HG02885 (cell line): ENCODE data around the gene PPARGC1A.

Experiments
- ATAC-seq: cut with Tn5 transposase; IDR thresholded peaks from one replicate; pipeline ENCODE4 v1.9.1; 2021; ENCODE audit warnings: mild to moderate bottlenecking; ENCODE audit not compliant: unreplicated experiment, poor library complexity

PPARGC1A gene

GRCh38 chr4:23782778-23783437, 106.9 kb downstream of the PPARGC1A start:
- ATAC-seq, result no peak

DNA sequence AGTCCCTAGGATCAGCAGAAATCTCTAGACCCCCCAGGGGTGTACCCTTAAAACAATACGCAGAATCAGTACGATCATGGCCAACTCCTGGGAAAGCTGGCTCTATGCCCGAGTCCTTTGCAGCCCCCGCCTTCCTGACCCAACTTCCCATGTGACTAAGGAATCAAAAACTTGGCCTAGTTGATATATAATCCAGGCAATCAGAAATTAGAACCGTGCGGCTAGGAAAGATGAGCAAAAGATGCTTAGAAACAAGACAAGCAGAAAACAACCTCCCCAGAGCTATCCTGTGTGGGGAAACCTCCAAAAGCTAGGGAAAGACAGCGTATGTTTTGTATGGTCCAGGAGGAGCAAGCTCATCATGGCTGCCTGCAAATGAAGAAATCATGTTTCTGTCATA, 110.0 kb downstream of the PPARGC1A start:
- no peak for ATAC-seq

DNA sequence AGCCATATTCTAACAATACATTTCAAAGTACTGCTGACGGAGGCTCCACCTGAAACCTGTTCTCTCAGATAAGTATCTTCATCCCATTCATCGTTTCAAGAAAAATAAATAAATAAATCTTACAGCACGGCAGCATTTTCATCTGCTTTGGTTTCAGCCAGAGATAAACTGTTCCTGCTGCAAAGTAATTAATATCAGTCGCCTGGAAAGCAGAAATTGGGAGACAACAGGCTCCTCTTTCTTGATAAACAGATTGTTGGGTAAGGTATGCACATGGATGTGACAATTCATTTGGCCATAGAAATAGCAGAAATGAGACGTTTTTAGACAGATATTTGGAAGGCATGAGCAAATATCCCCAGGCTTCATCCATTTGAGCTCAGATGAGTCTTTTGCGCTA, 110.4 kb downstream of the PPARGC1A start:
- ATAC-seq, result no peak

GRCh38 chr4:23775694-23776093, 114.2 kb downstream of the PPARGC1A start:
- no peak for ATAC-seq

DNA sequence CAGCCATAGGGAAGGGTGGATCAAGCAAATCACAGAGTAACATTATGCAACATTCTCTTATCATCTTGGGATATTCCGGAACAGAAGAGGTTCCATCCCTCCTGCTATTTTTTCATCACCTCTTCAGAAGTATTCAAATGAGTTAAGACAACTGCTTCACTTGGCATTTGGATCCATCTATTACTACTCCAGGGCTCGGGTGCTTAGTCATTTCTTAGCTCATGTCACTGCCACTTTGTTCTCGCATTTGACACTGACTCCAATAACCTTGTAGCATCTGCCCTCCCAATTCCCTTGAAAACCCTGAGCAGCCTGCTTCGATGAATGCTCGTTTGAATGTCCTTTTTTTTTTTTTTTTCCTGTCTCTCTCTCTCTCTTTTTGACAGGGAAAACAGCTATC, 114.9 kb downstream of the PPARGC1A start:
- ATAC-seq, result no peak

DNA sequence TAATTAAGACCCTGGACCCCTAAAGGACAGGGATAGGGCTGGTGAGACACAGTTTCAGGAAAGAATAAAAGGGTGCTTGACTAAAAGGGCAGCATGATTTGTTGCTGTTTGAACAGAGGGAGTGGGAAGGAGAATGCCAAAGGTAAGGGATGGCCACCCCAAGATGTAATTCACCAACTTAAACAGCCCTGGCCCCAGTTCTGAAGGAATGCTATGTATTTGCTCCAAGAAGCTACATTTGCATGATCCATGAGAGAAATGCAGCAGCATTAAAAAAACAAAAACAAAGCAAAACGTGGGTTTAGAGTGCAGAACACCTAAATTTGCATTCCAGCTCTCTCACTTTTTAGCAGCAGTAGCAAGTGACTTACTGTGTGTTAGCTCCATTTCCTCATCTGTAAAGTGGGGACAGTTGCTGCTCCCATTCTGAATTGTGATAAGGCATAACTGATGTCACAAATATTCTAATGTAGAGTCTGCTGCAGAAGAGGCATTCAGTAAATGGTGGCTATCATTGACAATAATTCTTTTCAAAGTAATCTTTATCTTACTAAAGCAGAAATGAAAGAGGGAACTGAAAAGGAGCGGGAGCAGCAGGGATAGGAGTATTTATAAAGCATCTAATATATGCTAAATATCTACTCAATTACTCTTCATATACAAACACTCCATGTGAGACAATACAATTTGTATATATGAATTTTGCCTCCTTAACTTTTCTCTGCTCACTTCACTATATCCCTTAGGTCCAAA, 115.8 kb downstream of the PPARGC1A start:
- ATAC-seq, result no peak

- no peak for ATAC-seq
Measured at GRCh38 chr4:23770011-23770410, 119.8 kb downstream of the PPARGC1A start.

- no peak for ATAC-seq
Measured at GRCh38 chr4:23769406-23769805, 120.4 kb downstream of the PPARGC1A start.

DNA sequence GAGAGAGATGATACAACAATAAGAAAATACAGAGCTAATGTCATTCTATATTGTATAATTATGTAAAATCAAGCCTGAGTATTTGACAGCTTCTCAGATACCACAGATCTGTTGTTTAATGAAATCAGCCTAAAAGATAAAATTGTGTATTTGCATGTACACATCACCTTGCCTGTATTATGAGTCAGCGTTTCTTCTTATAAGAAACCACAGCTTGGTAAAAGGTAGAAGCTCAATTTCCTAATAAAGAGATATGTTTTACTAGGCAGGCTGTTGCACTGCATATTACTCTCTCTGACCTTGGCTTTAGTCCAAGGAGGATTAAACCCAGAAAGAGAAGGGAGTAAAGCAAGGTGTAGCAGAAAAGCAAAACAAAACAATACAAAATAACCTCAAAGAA, 121.3 kb downstream of the PPARGC1A start:
- no peak for ATAC-seq

DNA sequence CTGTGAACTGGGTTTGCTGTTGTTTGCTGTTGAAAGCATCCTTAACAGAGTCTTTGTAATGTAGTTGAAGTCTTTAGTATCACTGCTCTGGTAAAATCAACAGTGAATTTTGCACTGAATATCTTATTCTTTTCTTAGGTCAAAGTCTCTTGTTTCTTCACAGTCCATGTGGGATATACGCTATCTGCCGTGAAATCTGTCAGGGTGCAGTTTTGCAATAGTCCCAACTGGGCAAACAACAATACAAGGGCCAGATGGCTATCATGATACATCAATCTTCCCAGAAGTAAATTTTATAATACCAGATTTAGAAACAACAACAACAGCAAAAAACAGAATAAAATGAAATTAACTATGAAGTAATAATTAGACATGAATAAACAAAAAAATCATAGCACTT, 123.5 kb downstream of the PPARGC1A start:
- ATAC-seq, result no peak

- no peak for ATAC-seq
Measured at GRCh38 chr4:23763559-23763958, 126.3 kb downstream of the PPARGC1A start.

DNA sequence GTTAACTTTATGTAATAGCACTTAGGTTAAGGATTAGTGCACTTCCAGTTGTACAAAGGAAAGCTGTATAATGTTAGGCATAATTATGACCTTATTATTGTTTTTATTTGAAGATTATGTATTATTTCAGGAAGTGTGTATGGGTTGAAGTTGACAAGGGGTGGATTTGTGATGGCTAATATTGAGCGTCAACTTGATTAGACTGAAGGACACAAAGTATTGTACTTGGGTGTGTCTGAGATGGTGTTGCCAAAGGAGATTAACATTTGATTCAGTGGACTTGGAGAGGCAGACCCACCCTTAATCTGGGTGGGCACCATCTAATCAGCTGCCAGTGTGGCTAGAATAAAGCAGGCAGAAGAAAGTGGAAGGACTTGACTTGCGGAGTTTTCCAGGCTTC, 127.3 kb downstream of the PPARGC1A start:
- no peak for ATAC-seq

DNA sequence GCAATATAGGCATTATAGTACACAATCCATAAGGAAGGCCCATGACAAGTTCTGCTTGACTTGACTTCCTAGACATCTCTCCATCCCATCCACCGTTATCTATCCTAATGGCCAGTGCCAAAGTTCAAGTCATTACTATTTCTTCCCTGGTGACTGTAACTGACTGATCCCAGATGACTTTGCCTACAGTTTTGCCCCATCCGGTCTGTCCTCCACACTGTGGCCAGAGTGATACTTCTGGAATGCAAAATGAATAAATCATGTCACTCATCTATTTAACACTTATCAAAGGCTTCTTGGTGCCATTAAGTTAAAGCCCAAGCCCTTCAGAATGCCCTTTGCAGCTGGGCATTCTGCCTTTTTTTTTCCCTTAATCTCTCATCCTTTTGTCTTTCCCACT, 130.8 kb downstream of the PPARGC1A start:
- ATAC-seq, result no peak

DNA sequence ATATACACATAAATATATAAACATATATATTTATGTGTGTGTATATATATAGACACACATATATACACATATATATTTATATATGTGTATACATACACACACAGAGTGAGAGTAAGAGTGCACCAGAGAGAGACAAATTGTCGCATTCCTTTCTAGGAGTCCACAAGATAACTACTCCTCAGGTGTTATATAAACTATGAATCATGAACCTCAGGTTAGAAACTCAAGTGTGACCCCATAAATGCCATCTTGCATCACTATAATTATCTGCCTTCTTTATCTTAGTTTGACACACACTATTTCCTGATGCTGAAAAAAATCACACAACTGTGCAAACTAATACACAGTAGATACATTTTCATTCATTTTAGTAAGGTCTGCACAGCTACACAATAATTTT, 135.2 kb downstream of the PPARGC1A start:
- no peak for ATAC-seq

- no peak for ATAC-seq
Measured at GRCh38 chr4:23750125-23750524, 139.7 kb downstream of the PPARGC1A start.

DNA sequence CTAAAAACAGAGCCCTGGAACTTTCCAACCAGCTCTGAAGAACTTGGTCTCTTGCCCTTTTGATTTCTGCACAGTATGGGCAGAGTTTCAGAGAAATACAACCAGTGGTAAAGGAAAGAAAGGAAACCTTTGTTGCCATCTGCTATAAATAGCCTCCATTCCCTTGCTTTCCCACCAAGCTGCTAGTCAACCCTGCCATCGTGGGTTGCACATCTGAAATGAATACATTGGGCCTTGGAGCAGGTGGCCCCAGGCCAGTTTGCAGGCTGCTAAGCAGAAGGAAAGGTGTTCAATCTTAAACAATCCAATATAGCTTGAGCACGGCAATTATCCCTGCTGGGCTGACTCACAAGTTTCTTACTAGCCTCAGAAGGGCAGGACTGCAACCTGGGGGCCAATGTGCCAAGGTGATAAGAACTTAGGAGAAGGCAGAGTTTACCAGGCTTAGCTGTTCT, 142.5 kb downstream of the PPARGC1A start:
- ATAC-seq, result no peak

GRCh38 chr4:23746672-23747071, 143.2 kb downstream of the PPARGC1A start:
- ATAC-seq, result no peak

- no peak for ATAC-seq
Measured at GRCh38 chr4:23746027-23746426, 143.8 kb downstream of the PPARGC1A start.

GRCh38 chr4:23745377-23745776, 144.5 kb downstream of the PPARGC1A start:
- ATAC-seq, result no peak
